MM.1S (cell line): ENCODE measurements around the gene CAPN15.

Source experiments
- DNase-seq: peaks from one replicate; pipeline ENCODE4 v3.0.0-alpha.2; 2015
- H2AFZ ChIP-seq: fragments of 300-600 bp; sonication (generic); 2 replicates; pipeline ENCODE4 v1.6.0; 2016; ENCODE audit warnings: antibody characterized with exemption, low read length
- H3F3A ChIP-seq: fragments of 300-600 bp; sonication (generic); 2 replicates; pipeline ENCODE4 v1.6.1; 2016; ENCODE audit warnings: mild to moderate bottlenecking, antibody characterized with exemption, low read length, moderate library complexity, mixed read lengths; ENCODE audit not compliant: insufficient read depth
- H3K27ac ChIP-seq: fragments of 300-600 bp; sonication (generic); 2 replicates; pipeline ENCODE4 v1.5.1; 2016; ENCODE audit warnings: mild to moderate bottlenecking, low read length
- H3K27me3 ChIP-seq: fragments of 300-600 bp; sonication (generic); replicated peaks from 2 replicates; pipeline ENCODE4 v1.6.0; 2016; ENCODE audit warnings: low read length; ENCODE audit not compliant: insufficient read depth
- H3K36me3 ChIP-seq: fragments of 300-600 bp; sonication (generic); replicated peaks from 2 replicates; pipeline ENCODE4 v1.6.1; 2016; ENCODE audit warnings: mild to moderate bottlenecking, low read length, mixed read lengths; ENCODE audit not compliant: insufficient read depth
- H3K4me1 ChIP-seq: fragments of 300-600 bp; sonication (generic); 2 replicates; pipeline ENCODE4 v1.6.1; 2016; ENCODE audit warnings: low read length, mixed read lengths
- H3K4me2 ChIP-seq: fragments of 300-600 bp; sonication (generic); 2 replicates; pipeline ENCODE4 v1.6.0; 2016; ENCODE audit warnings: low read depth, low read length
- H3K4me3 ChIP-seq: fragments of 300-600 bp; sonication (generic); 2 replicates; pipeline ENCODE4 v1.5.1; 2016; ENCODE audit warnings: low read length, mixed read lengths
- H3K79me2 ChIP-seq: fragments of 300-600 bp; sonication (generic); 2 replicates; pipeline ENCODE4 v1.6.1; 2016; ENCODE audit warnings: mixed run types, low read length, mixed read lengths
- H3K9ac ChIP-seq: fragments of 300-600 bp; sonication (generic); 2 replicates; pipeline ENCODE4 v1.6.1; 2016; ENCODE audit warnings: low read length, mixed read lengths
- H3K9me2 ChIP-seq: fragments of 300-600 bp; sonication (generic); replicated peaks from 2 replicates; pipeline ENCODE4 v1.6.1; 2016; ENCODE audit warnings: mild to moderate bottlenecking, low read length, mixed read lengths; ENCODE audit not compliant: insufficient read depth
- H3K9me3 ChIP-seq: fragments of 300-600 bp; sonication (generic); replicated peaks from 2 replicates; pipeline ENCODE4 v1.6.1; 2016; ENCODE audit warnings: mild to moderate bottlenecking, low read length, mixed read lengths; ENCODE audit not compliant: insufficient read depth
- H4K20me1 ChIP-seq: fragments of 300-600 bp; sonication (generic); 2 replicates; pipeline ENCODE4 v1.6.1; 2016; ENCODE audit warnings: mild to moderate bottlenecking, low read length, moderate library complexity, mixed read lengths; ENCODE audit not compliant: insufficient read depth
- EZH2 ChIP-seq: fragments of 300-600 bp; sonication (generic); optimal IDR thresholded peaks from 2 replicates; pipeline ENCODE3; 2017; ENCODE audit warnings: low read depth, mild to moderate bottlenecking, antibody characterized with exemption, low read length, mixed read lengths
- EZH2phosphoT487 ChIP-seq: fragments of 300-600 bp; sonication (generic); IDR thresholded peaks from 2 replicates; pipeline ENCODE4 v1.6.1; 2018; ENCODE audit warnings: antibody characterized with exemption, low read length
- TF ChIP-seq, protein P1 (sequence below): fragments of 300-600 bp; sonication (generic); IDR thresholded peaks from 2 replicates; pipeline ENCODE4 v1.5.1; 2016; ENCODE audit warnings: antibody characterized with exemption, low read length, mixed read lengths

CAPN15 gene

DNA sequence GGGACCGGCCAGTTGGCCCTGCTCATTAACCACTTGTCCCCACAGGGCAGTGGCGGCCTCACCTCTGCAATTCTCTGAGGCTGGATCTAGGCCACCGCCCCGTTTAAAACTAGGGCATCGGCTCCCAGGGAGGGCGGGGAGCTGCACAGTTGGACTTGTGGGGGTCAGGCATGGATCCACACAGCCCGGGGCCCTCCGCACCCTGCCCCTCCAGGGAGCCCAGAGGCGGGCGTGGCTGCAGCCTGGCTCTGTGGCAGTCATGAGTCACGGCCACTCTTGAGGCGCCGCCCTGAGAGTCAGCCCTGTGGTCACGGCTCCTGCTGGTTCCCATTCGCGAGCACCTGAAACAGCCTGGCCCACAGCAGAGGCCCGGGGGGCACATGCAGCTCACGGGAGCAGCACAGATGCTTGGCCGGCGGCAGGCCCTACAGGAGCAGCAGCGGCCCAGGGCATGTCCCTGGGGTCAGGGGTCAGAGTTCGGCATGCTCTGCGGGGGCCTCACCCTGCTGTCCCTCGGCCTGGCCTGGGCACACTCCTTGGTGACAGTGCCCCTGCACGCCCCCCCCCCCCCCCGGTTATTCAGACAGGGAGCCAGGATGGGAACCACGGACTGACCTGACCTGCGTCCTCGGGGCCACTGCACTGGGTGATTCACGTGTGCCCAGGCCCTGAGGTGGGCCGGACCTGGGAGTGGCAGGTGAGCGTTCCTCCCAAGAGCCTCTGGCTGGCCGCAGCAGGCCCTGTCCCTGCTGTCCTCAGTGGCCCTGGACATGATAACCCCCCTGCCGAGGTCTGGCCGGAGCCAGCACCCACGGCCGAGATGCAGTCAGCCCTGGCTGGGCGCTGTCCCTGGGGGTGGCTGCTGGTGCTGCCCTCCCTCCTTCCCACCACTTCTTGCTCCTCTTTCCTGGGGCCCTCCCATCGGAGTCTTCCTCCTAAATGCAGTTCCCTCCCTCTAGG is 8.2 kb downstream of the CAPN15 start:
- H3K36me3 ChIP-seq: no peaks in the 10 kb centered on the region
- H2AFZ ChIP-seq: no peak overlapping the region
- H3K9ac ChIP-seq: no peak overlapping the region
- DNase-seq: no peak
- H3K4me1 ChIP-seq: no peaks in the 10 kb centered on the region
- H3K79me2 ChIP-seq: peaks cover 94% of the 10 kb centered on the region
- H3F3A ChIP-seq: no peaks in the 10 kb centered on the region
- no peaks in the 10 kb centered on the region for H3K9me2 ChIP-seq
- H3K27me3 ChIP-seq: no peaks in the 10 kb centered on the region
- TF ChIP-seq EZH2: no peak
- TF ChIP-seq EZH2phosphoT487: no peak
- TF ChIP-seq, protein P1, sequence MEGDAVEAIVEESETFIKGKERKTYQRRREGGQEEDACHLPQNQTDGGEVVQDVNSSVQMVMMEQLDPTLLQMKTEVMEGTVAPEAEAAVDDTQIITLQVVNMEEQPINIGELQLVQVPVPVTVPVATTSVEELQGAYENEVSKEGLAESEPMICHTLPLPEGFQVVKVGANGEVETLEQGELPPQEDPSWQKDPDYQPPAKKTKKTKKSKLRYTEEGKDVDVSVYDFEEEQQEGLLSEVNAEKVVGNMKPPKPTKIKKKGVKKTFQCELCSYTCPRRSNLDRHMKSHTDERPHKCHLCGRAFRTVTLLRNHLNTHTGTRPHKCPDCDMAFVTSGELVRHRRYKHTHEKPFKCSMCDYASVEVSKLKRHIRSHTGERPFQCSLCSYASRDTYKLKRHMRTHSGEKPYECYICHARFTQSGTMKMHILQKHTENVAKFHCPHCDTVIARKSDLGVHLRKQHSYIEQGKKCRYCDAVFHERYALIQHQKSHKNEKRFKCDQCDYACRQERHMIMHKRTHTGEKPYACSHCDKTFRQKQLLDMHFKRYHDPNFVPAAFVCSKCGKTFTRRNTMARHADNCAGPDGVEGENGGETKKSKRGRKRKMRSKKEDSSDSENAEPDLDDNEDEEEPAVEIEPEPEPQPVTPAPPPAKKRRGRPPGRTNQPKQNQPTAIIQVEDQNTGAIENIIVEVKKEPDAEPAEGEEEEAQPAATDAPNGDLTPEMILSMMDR: no peak
- H3K4me2 ChIP-seq: no peak overlapping the region
- no peak overlapping the region for H3K4me3 ChIP-seq
- H3K27ac ChIP-seq: no peak overlapping the region
- no peaks in the 10 kb centered on the region for H4K20me1 ChIP-seq
- H3K9me3 ChIP-seq: no peaks in the 10 kb centered on the region

DNA sequence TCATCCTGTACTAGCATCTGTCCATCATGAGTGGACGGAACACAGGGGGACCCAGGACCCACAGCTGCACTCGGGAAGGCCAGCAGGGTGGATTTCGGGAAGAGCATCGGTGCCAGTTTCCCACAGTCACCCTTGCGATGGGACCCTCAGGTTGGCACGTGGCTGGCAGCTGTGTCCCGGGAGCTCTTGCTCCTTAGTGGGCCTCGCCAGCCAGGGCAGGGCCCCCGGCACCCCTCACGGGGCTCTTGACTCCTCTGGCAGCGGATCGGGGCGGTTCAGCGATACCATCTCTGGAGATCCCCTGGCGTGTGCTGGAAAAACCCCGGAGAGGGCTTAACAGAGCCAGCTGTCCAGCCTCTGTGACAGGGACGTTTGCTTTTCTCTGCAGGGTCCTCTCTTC is 9.2 kb downstream of the CAPN15 start:
- TF ChIP-seq, protein P1: no peak
- Histone ChIP-seq H3F3A (no peaks in the 10 kb centered on the region), H3K27ac (no peak overlapping the region), H3K9me3 (no peaks in the 10 kb centered on the region), H3K4me1 (no peaks in the 10 kb centered on the region), H3K4me3 (no peak overlapping the region), H4K20me1 (no peaks in the 10 kb centered on the region), H3K79me2 (peaks cover 94% of the 10 kb centered on the region), H3K9me2 (no peaks in the 10 kb centered on the region), H3K9ac (no peak overlapping the region), H3K27me3 (no peaks in the 10 kb centered on the region), H3K4me2 (no peak overlapping the region), H2AFZ (no peak overlapping the region), H3K36me3 (no peaks in the 10 kb centered on the region)
- DNase-seq: no peak

DNA sequence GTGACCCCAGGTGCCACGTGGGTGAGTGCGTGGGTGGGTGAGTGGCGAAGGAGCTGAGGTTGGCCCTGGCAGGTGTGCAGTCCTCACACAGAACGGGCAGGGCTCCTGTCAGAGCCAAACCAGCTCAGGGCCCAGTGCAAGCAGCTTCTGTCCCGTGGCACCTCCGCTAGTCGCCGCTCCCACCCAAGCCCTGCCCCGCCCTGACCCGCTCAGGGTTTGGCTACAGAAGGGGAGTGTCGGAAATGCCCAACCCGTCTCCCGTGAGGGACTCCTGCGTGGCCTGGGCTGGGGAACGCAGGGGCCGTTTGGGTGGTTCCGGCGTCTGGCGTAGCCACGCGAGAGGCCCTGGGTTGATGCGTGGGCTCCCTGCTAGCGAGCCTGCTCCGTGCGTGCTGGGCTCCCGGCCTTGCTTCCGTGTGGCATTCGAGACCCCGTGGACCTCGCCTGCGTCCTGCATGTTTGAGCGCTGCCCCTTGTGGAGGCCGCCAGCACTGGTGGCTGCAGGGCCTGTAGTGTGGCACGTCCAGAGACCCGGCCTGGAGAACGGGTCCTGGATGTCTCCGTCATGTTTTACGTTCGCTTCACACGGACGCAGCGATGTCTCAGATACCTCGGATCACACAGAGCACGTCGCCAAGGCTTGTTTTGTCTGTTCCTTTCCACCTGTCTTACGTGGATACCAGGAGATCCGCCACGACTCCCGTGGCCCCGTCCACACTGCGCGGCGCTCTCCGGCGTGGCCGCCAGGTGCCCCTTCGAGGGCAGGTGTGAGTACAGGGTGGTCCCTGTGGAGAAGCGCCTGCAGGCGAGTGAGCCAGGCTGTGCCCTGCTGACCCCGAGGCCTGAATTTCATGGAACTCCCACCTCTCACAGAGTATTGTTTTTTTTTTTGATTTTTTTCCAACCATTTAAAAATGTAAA is 10.2 kb downstream of the CAPN15 start:
- Histone ChIP-seq H3K36me3 (no peaks in the 10 kb centered on the region), H3K4me3 (no peak overlapping the region), H3F3A (no peaks in the 10 kb centered on the region), H3K4me1 (no peaks in the 10 kb centered on the region), H2AFZ (no peak overlapping the region), H3K9me2 (no peaks in the 10 kb centered on the region), H3K9ac (no peak overlapping the region), H3K79me2 (peaks cover 93% of the 10 kb centered on the region), H3K4me2 (no peak overlapping the region), H3K9me3 (no peaks in the 10 kb centered on the region), H3K27me3 (no peaks in the 10 kb centered on the region), H4K20me1 (no peaks in the 10 kb centered on the region), H3K27ac (no peak overlapping the region)
- DNase-seq: no peak
- TF ChIP-seq EZH2phosphoT487 (no peak), EZH2 (no peak)
- TF ChIP-seq, protein P1: no peak
